ENCODE results near the gene NAP1L4. TPM values are rescaled to one million over a fixed set of nuclear protein-coding genes. Genes with fewer than 3 reads are reported as not detected.

Gene NAP1L4
- total RNA-seq, 1 experiment from 2014 or later: 214 TPM

- Histone ChIP-seq H3K4me3 (peak within 1 kb of the TSS; percentile 58), H3K36me3 (peaks cover 15% of the 10 kb centered on the region), H3K4me1 (replicated peaks) (peaks cover 54% of the 10 kb centered on the region), H3K27ac (peak within 1 kb of the TSS; percentile 72), H3K9me3 (replicated peaks) (no peaks in the 10 kb centered on the region), H3K27me3 (replicated peaks) (no peaks in the 10 kb centered on the region)
- peak; percentile 78 to 87 for DNase-seq (ENCODE audit: low read depth in 1 of 2, low spot score in 2 of 2)
These were observed 63.3 kb downstream of the NAP1L4 start, which contains the start of gene PHLDA2 for GRCh38 chr11:2928605-2929530. Gene PHLDA2 (minus strand): TSS chr11:2929420. CDS start chr11:2929364, 56 bp downstream.

- peak in 1 of 2 experiments; percentile 52 for DNase-seq (ENCODE audit: low read depth in 1 of 2, low spot score in 2 of 2)
- Histone ChIP-seq H3K27ac (no peak overlapping the region), H3K36me3 (peaks cover 15% of the 10 kb centered on the region), H3K4me1 (replicated peaks) (peaks cover 46% of the 10 kb centered on the region), H3K27me3 (replicated peaks) (no peaks in the 10 kb centered on the region), H3K9me3 (replicated peaks) (no peaks in the 10 kb centered on the region), H3K4me3 (peak overlapping the region; percentile 58)
These were observed 64.1 kb downstream of the NAP1L4 start for GRCh38 chr11:2927851-2928604.

- Histone ChIP-seq H3K4me3 (peak overlapping the region; percentile 58; the same call in 1 of the 2 replicates), H3K27me3 (replicated peaks) (no peaks in the 10 kb centered on the region), H3K9me3 (replicated peaks) (no peaks in the 10 kb centered on the region), H3K27ac (no peak overlapping the region), H3K36me3 (peaks cover 15% of the 10 kb centered on the region), H3K4me1 (replicated peaks) (peaks cover 38% of the 10 kb centered on the region)
- DNase-seq (ENCODE audit: low read depth in 1 of 2, low spot score in 2 of 2): no peak
These were observed 64.9 kb downstream of the NAP1L4 start for GRCh38 chr11:2927121-2927800.

GRCh38 chr11:2926611-2927051, 65.5 kb downstream of the NAP1L4 start:
- peaks cover 35% of the 10 kb centered on the region for H3K4me1 ChIP-seq (replicated peaks)

GRCh38 chr11:2924821-2925675, 67.1 kb downstream of the NAP1L4 start:
- peaks cover 15% of the 10 kb centered on the region for H3K36me3 ChIP-seq
- DNase-seq (ENCODE audit: low read depth in 1 of 2, low spot score in 2 of 2): no peak
- H3K27ac ChIP-seq: no peak overlapping the region
- H3K4me1 ChIP-seq (replicated peaks): peaks cover 28% of the 10 kb centered on the region
- no peak overlapping the region for H3K4me3 ChIP-seq
- no peaks in the 10 kb centered on the region for H3K27me3 ChIP-seq (replicated peaks)
- H3K9me3 ChIP-seq (replicated peaks): no peaks in the 10 kb centered on the region

More at GRCh38 chr11:2926611-2927051, 65.5 kb downstream of the NAP1L4 start:
- no peak for DNase-seq (ENCODE audit: low read depth in 1 of 2, low spot score in 2 of 2)
- Histone ChIP-seq H3K27me3 (replicated peaks) (no peaks in the 10 kb centered on the region), H3K4me3 (no peak overlapping the region), H3K9me3 (replicated peaks) (no peaks in the 10 kb centered on the region), H3K36me3 (peaks cover 15% of the 10 kb centered on the region), H3K27ac (no peak overlapping the region)

- no peak overlapping the region for H3K27ac ChIP-seq
- H3K36me3 ChIP-seq: peaks cover 15% of the 10 kb centered on the region
- no peak overlapping the region for H3K4me3 ChIP-seq
- H3K27me3 ChIP-seq (replicated peaks): no peaks in the 10 kb centered on the region
- DNase-seq (ENCODE audit: low read depth in 1 of 2, low spot score in 2 of 2): no peak
- 0 out of 2 replicates have a peak, but pooled peaks cover 2% of the 10 kb centered on the region for H3K9me3 ChIP-seq (replicated peaks)
- H3K4me1 ChIP-seq (replicated peaks): peaks cover 21% of the 10 kb centered on the region
These were observed 67.7 kb downstream of the NAP1L4 start for GRCh38 chr11:2924381-2924780.

GRCh38 chr11:2923446-2924375, 68.4 kb downstream of the NAP1L4 start:
- Histone ChIP-seq H3K9me3 (replicated peaks) (peaks cover 2% of the 10 kb centered on the region; the same call in 1 of the 2 replicates), H3K4me1 (replicated peaks) (peaks cover 17% of the 10 kb centered on the region), H3K27me3 (replicated peaks) (no peaks in the 10 kb centered on the region), H3K27ac (no peak overlapping the region), H3K4me3 (no peak overlapping the region), H3K36me3 (peaks cover 11% of the 10 kb centered on the region; the same call in 1 of the 2 replicates)
- no peak for DNase-seq (ENCODE audit: low read depth in 1 of 2, low spot score in 2 of 2)

GRCh38 chr11:2922655-2923054, 69.5 kb downstream of the NAP1L4 start:
- Histone ChIP-seq H3K4me1 (replicated peaks) (peaks cover 6% of the 10 kb centered on the region), H3K27ac (no peak overlapping the region), H3K9me3 (replicated peaks) (peaks cover 2% of the 10 kb centered on the region; the same call in 1 of the 2 replicates), H3K36me3 (0 out of 2 replicates have a peak, but pooled peaks cover 3% of the 10 kb centered on the region), H3K4me3 (no peak overlapping the region), H3K27me3 (replicated peaks) (no peaks in the 10 kb centered on the region)
- no peak for DNase-seq (ENCODE audit: low read depth in 1 of 2, low spot score in 2 of 2)

GRCh38 chr11:2921742-2922493, 70.2 kb downstream of the NAP1L4 start:
- H3K27ac ChIP-seq: no peak overlapping the region
- H3K9me3 ChIP-seq (replicated peaks): peaks cover 2% of the 10 kb centered on the region; the same call in 1 of the 2 replicates
- H3K4me1 ChIP-seq (replicated peaks): no peaks in the 10 kb centered on the region; the same call in 1 of the 2 replicates
- H3K4me3 ChIP-seq: no peak overlapping the region
- no peaks in the 10 kb centered on the region for H3K36me3 ChIP-seq
- H3K27me3 ChIP-seq (replicated peaks): no peaks in the 10 kb centered on the region
- DNase-seq (ENCODE audit: low read depth in 1 of 2, low spot score in 2 of 2): no peak

GRCh38 chr11:2921261-2921660, 70.9 kb downstream of the NAP1L4 start:
- no peaks in the 10 kb centered on the region for H3K4me1 ChIP-seq (replicated peaks)
- no peaks in the 10 kb centered on the region for H3K27me3 ChIP-seq (replicated peaks)
- no peak overlapping the region for H3K4me3 ChIP-seq
- H3K9me3 ChIP-seq (replicated peaks): peaks cover 2% of the 10 kb centered on the region; the same call in 1 of the 2 replicates
- H3K27ac ChIP-seq: no peak overlapping the region
- no peaks in the 10 kb centered on the region for H3K36me3 ChIP-seq
- no peak for DNase-seq (ENCODE audit: low read depth in 1 of 2, low spot score in 2 of 2)

GRCh38 chr11:2920343-2920742, 71.8 kb downstream of the NAP1L4 start:
- Histone ChIP-seq H3K36me3 (no peaks in the 10 kb centered on the region), H3K27me3 (replicated peaks) (no peaks in the 10 kb centered on the region), H3K9me3 (replicated peaks) (peaks cover 2% of the 10 kb centered on the region; the same call in 1 of the 2 replicates), H3K4me3 (no peak overlapping the region), H3K27ac (no peak overlapping the region), H3K4me1 (replicated peaks) (no peaks in the 10 kb centered on the region)
- no peak for DNase-seq (ENCODE audit: low read depth in 1 of 2, low spot score in 2 of 2)

Data from SJSA1 (cell line).